OCI-LY7 (cell line): Measurements from ENCODE around the gene LGALS3. TPM values are rescaled to one million over a fixed set of nuclear protein-coding genes. Genes with fewer than 3 reads are reported as not detected.

Source experiments
- BruUV-seq: library from RNA; stranded (reverse); fragments of 400-500 nt; replicated peaks from 2 replicates; lab custom pipeline; 2021; lab: Mats Ljungman, UMichigan
- CTCF ChIA-PET: fragments of 300-600 bp; sonication (Branson Sonifier 250); formaldehyde crosslinking; loops from one replicate; lab custom pipeline; 2022; ENCODE audit warnings: antibody characterized with exemption; ENCODE audit not compliant: unreplicated experiment; lab: Charles Lee
- POLR2A ChIA-PET: fragments of 300-600 bp; sonication (Branson Sonifier 250); formaldehyde crosslinking; loops from one replicate; lab custom pipeline; 2022; ENCODE audit warnings: antibody characterized with exemption; lab: Charles Lee
- DNase-seq: peaks from one replicate; pipeline ENCODE4 v3.0.0-alpha.2; 2015; ENCODE audit warnings: low spot score
- H2AFZ ChIP-seq: fragments of 200-600 bp; sonication (generic), shearing (Covaris generic); 2 replicates; pipeline ENCODE4 v1.6.1; 2014; ENCODE audit warnings: mild to moderate bottlenecking, antibody characterized with exemption, low read length, moderate library complexity
- H3K27ac ChIP-seq: fragments of 200-600 bp; sonication (generic); 2 replicates; pipeline ENCODE4 v1.5.1; 2014; ENCODE audit warnings: mixed run types, low read depth, mild to moderate bottlenecking, moderate library complexity, low read length, inconsistent platforms; ENCODE audit not compliant: poor library complexity, severe bottlenecking
- H3K36me3 ChIP-seq: fragments of 200-600 bp; sonication (generic); 2 replicates; pipeline ENCODE4 v1.6.1; 2014; ENCODE audit warnings: mild to moderate bottlenecking, antibody characterized with exemption, low read length, moderate library complexity, mixed read lengths; ENCODE audit not compliant: insufficient read depth
- H3K4me1 ChIP-seq: fragments of 200-600 bp; sonication (generic); 2 replicates; pipeline ENCODE4 v1.5.1; 2014; ENCODE audit warnings: mild to moderate bottlenecking, low read length; ENCODE audit not compliant: insufficient read depth, poor library complexity, severe bottlenecking
- H3K4me2 ChIP-seq: fragments of 200-600 bp; sonication (generic); 2 replicates; pipeline ENCODE4 v1.6.1; 2014; ENCODE audit warnings: mild to moderate bottlenecking, low read length
- H3K4me3 ChIP-seq: fragments of 200-600 bp; sonication (generic); 2 replicates; pipeline ENCODE4 v1.5.1; 2014; ENCODE audit warnings: mild to moderate bottlenecking, low read depth, low read length; ENCODE audit not compliant: poor library complexity, severe bottlenecking
- H3K79me2 ChIP-seq: fragments of 200-600 bp; sonication (generic); 2 replicates; pipeline ENCODE4 v1.6.1; 2016; ENCODE audit warnings: low read depth, mild to moderate bottlenecking, low read length, moderate library complexity, mixed read lengths; ENCODE audit not compliant: insufficient read depth
- H3K9me2 ChIP-seq: fragments of 200-600 bp; sonication (generic); 2 replicates; pipeline ENCODE4 v1.6.1; 2016; ENCODE audit warnings: mild to moderate bottlenecking, low read length, mixed read lengths; ENCODE audit not compliant: insufficient read depth
- H3K9me3 ChIP-seq: fragments of 200-600 bp; sonication (generic); 2 replicates; pipeline ENCODE4 v1.6.1; 2014; ENCODE audit warnings: mild to moderate bottlenecking, mixed run types, low read length, mixed read lengths
- H4K20me1 ChIP-seq: fragments of 200-600 bp; sonication (generic); 2 replicates; pipeline ENCODE4 v1.6.1; 2014; ENCODE audit warnings: mild to moderate bottlenecking, antibody characterized with exemption, low read length, moderate library complexity, mixed read lengths; ENCODE audit not compliant: insufficient read depth
- CTCF ChIP-seq: fragments of 200-600 bp; sonication (generic); conservative IDR thresholded peaks from 2 replicates; pipeline ENCODE4 v1.5.1; 2014; ENCODE audit warnings: mild to moderate bottlenecking, antibody characterized with exemption, low read length, moderate library complexity, mixed read lengths
- EZH2phosphoT487 ChIP-seq: fragments of 200-600 bp; sonication (generic); IDR thresholded peaks from 2 replicates; pipeline ENCODE4 v1.6.1; 2018; ENCODE audit warnings: low read depth, borderline replicate concordance, mild to moderate bottlenecking, mixed run types, antibody characterized with exemption, low read length, moderate library complexity, mixed read lengths
- intact Hi-C: fragments of 100-400 bp; cut with micrococcal nuclease; formaldehyde crosslinking; loops from one replicate; pipeline ENCODE4 v1.10.0; 2022; ENCODE audit not compliant: unreplicated experiment
- total RNA-seq, 2 experiments: library from RNA; depleted of rRNA in 1 of 2; stranded (reverse); fragments of >200 nt in 1 of 2; shearing (Covaris generic) in 1 of 2; gene quantifications; 2 replicates each; pipeline ENCODE4 v1.2.3, GENCODE V29; 2014 to 2022

Gene LGALS3
- total RNA-seq, 2 experiments from 2014 or later, result not detected

- no peaks in the 10 kb centered on the region for H3K9me3 ChIP-seq
- H3K27ac ChIP-seq, result no peak overlapping the region
- H3K9me2 ChIP-seq, result no peaks in the 10 kb centered on the region
- H3K4me3 ChIP-seq, result no peak overlapping the region
- H4K20me1 ChIP-seq, result no peaks in the 10 kb centered on the region
- intact Hi-C loops, result no loop called here
- no peak overlapping the region for H3K4me2 ChIP-seq
- no peak overlapping the region for H2AFZ ChIP-seq
- CTCF ChIA-PET, result no interaction called here
- BruUV-seq, result no TSS peak
- TF ChIP-seq CTCF (no peak), EZH2phosphoT487 (no peak)
- no peaks in the 10 kb centered on the region for H3K79me2 ChIP-seq
- POLR2A ChIA-PET, result interaction anchor here (0.7 kb wide), 1 partner anchor 64 kb away, joined by 3 read pairs; no protein-coding TSS in a partner anchor
- no peak for DNase-seq
- peaks cover 98% of the 10 kb centered on the region for H3K36me3 ChIP-seq
- H3K4me1 ChIP-seq, result no peaks in the 10 kb centered on the region
Observed at GRCh38 chr14:55151601-55152000, 22.5 kb downstream of the LGALS3 start.

GRCh38 chr14:55152052-55152753, 23.2 kb downstream of the LGALS3 start:
- peaks cover 98% of the 10 kb centered on the region for H3K36me3 ChIP-seq
- no peaks in the 10 kb centered on the region for H3K4me1 ChIP-seq
- ChIA-PET POLR2A (interaction anchor here (0.7 to 0.8 kb wide), 2 partner anchors 9 to 64 kb away, joined by 3 read pairs; no protein-coding TSS in a partner anchor), CTCF (no interaction called here)
- no TSS peak for BruUV-seq
- H3K79me2 ChIP-seq, result no peaks in the 10 kb centered on the region
- no peaks in the 10 kb centered on the region for H3K9me2 ChIP-seq
- DNase-seq, result no peak
- H3K27ac ChIP-seq, result no peak overlapping the region
- H3K4me2 ChIP-seq, result no peak overlapping the region
- H3K4me3 ChIP-seq, result no peak overlapping the region
- intact Hi-C loops, result no loop called here
- no peak overlapping the region for H2AFZ ChIP-seq
- no peaks in the 10 kb centered on the region for H4K20me1 ChIP-seq
- no peak for TF ChIP-seq CTCF
- no peak for TF ChIP-seq EZH2phosphoT487
- H3K9me3 ChIP-seq, result no peaks in the 10 kb centered on the region

GRCh38 chr14:55153951-55154350, 24.9 kb downstream of the LGALS3 start:
- Histone ChIP-seq H3K27ac (no peak overlapping the region), H3K4me2 (no peak overlapping the region), H3K9me2 (no peaks in the 10 kb centered on the region), H4K20me1 (no peaks in the 10 kb centered on the region), H3K79me2 (no peaks in the 10 kb centered on the region), H3K9me3 (no peaks in the 10 kb centered on the region), H3K4me1 (no peaks in the 10 kb centered on the region), H3K4me3 (no peak overlapping the region), H2AFZ (no peak overlapping the region), H3K36me3 (peaks cover 97% of the 10 kb centered on the region)
- BruUV-seq, result no TSS peak
- no peak for TF ChIP-seq CTCF
- TF ChIP-seq EZH2phosphoT487, result no peak
- ChIA-PET CTCF (no interaction called here), POLR2A (interaction anchor here (0.7 to 1.2 kb wide), 3 partner anchors 22 to 51 kb away, joined by 3 to 4 read pairs (median 3); no protein-coding TSS in a partner anchor)
- intact Hi-C loops, result no loop called here
- no peak for DNase-seq
